GM23338 (cell line): ENCODE data around the gene RHOF. TPM values are rescaled to one million over a fixed set of nuclear protein-coding genes. Genes with fewer than 3 reads are reported as not detected.

Experiments
- ATAC-seq: fragments of 200-7000 bp; cut with Tn5 transposase; 3 replicates; pipeline ENCODE4 v1.9.1; 2020
- DNase-seq: peaks from one replicate; pipeline ENCODE4 v3.0.0-alpha.2; 2015; ENCODE audit warnings: low spot score
- H2AFZ ChIP-seq: fragments of 200-600 bp; sonication (generic); 2 replicates; pipeline ENCODE4 v1.8.0; 2016; ENCODE audit warnings: antibody characterized with exemption, mild to moderate bottlenecking, moderate library complexity
- H3F3A ChIP-seq: fragments of 200-600 bp; sonication (generic); replicated peaks from 2 replicates; pipeline ENCODE4 v1.8.0; 2017; ENCODE audit warnings: antibody characterized with exemption, mixed run types, low read depth
- H3K27ac ChIP-seq: fragments of 200-600 bp; sonication (generic); 2 replicates; pipeline ENCODE4 v1.6.1; 2016; ENCODE audit warnings: low read depth
- H3K27me3 ChIP-seq: fragments of 200-600 bp; sonication (generic); 2 replicates; pipeline ENCODE4 v1.8.0; 2016; ENCODE audit warnings: mild to moderate bottlenecking, mixed run types, moderate library complexity; ENCODE audit not compliant: insufficient read depth
- H3K36me3 ChIP-seq: fragments of 200-600 bp; sonication (generic); 2 replicates; pipeline ENCODE4 v1.8.0; 2016; ENCODE audit warnings: mild to moderate bottlenecking; ENCODE audit not compliant: insufficient read depth
- H3K4me1 ChIP-seq: fragments of 200-600 bp; sonication (generic); 2 replicates; pipeline ENCODE4 v1.8.0; 2016; ENCODE audit warnings: mild to moderate bottlenecking, moderate library complexity; ENCODE audit not compliant: insufficient read depth
- H3K4me2 ChIP-seq: fragments of 200-600 bp; sonication (generic); 2 replicates; pipeline ENCODE4 v1.7.1; 2017; ENCODE audit warnings: mixed run types
- H3K4me3 ChIP-seq: fragments of 200-600 bp; sonication (generic); 2 replicates; pipeline ENCODE4 v1.6.1; 2016; ENCODE audit warnings: mixed run types
- H3K79me2 ChIP-seq: fragments of 200-600 bp; sonication (generic); replicated peaks from 2 replicates; pipeline ENCODE4 v1.8.0; 2017; ENCODE audit warnings: mild to moderate bottlenecking; ENCODE audit not compliant: insufficient read depth
- H3K9me2 ChIP-seq: fragments of 200-600 bp; sonication (generic); 2 replicates; pipeline ENCODE4 v1.8.0; 2017; ENCODE audit not compliant: insufficient read depth
- H4K20me1 ChIP-seq: fragments of 200-600 bp; sonication (generic); replicated peaks from 2 replicates; pipeline ENCODE4 v1.8.0; 2017; ENCODE audit warnings: mild to moderate bottlenecking; ENCODE audit not compliant: insufficient read depth
- H3K27ac Mint-ChIP-seq: 2 replicates; pipeline ENCODE4 v1.8.0; 2020; ENCODE audit warnings: inconsistent platforms, mild to moderate bottlenecking, moderate library complexity, mixed read lengths
- H3K27me3 Mint-ChIP-seq: 3 replicates; pipeline ENCODE4 v1.8.0; 2022; ENCODE audit warnings: low read depth, mild to moderate bottlenecking, moderate library complexity, mixed read lengths, inconsistent platforms; ENCODE audit not compliant: insufficient read depth, poor library complexity
- H3K36me3 Mint-ChIP-seq: 3 replicates; pipeline ENCODE4 v1.8.0; 2021; ENCODE audit warnings: low read depth, mild to moderate bottlenecking, inconsistent platforms, moderate library complexity, mixed read lengths
- H3K4me1 Mint-ChIP-seq: 3 replicates; pipeline ENCODE4 v1.8.0; 2020; ENCODE audit warnings: mild to moderate bottlenecking, inconsistent platforms, mixed read lengths
- H3K4me3 Mint-ChIP-seq: 3 replicates; pipeline ENCODE4 v1.8.0; 2021; ENCODE audit warnings: moderate library complexity, mild to moderate bottlenecking, inconsistent platforms, mixed read lengths
- H3K9me3 Mint-ChIP-seq: 3 replicates; pipeline ENCODE4 v1.8.0; 2020; ENCODE audit warnings: moderate library complexity, mild to moderate bottlenecking, inconsistent platforms, mixed read lengths
- CREB1 ChIP-seq: fragments of 250-450 bp; sonication (Bioruptor Pico); IDR thresholded peaks from 2 replicates; pipeline ENCODE4 v1.5.0; 2020; ENCODE audit warnings: low read depth, mild to moderate bottlenecking, moderate library complexity
- CTCF ChIP-seq, 2 experiments: fragments of 200-600 bp in 1 of 2; sonication (generic) in 1 of 2; conservative IDR thresholded peaks; 2 replicates each; pipeline versions ENCODE4 v1.5.1 to v1.6.1; 2016 to 2017; ENCODE audit warnings: antibody characterized with exemption in 2 of 2, low read depth in 2 of 2, mild to moderate bottlenecking in 2 of 2, moderate library complexity in 1 of 2
- ETS1 ChIP-seq: IDR thresholded peaks from 2 replicates; pipeline ENCODE4 v1.6.1; 2016; ENCODE audit warnings: antibody characterized with exemption
- JUNB ChIP-seq: IDR thresholded peaks from one replicate; pipeline ENCODE4 v1.6.1; 2016; ENCODE audit warnings: antibody characterized with exemption; ENCODE audit not compliant: unreplicated experiment
- ZNF462 ChIP-seq: fragments of 250-450 bp; sonication (Bioruptor Pico); IDR thresholded peaks from 2 replicates; pipeline ENCODE4 v1.5.0; 2020; ENCODE audit warnings: mild to moderate bottlenecking, moderate library complexity
- polyA plus RNA-seq: library from polyadenylated mRNA; unstranded; fragments of >200 nt; fragmentation: Nextera tagmentation; extraction: Ambion mirVana; gene quantifications from 2 replicates; pipeline ENCODE4 v1.2.1, GENCODE V29; 2016
- total RNA-seq: library from RNA; depleted of rRNA; stranded (reverse); fragments of >200 nt; shearing (Covaris generic); gene quantifications from 2 replicates; pipeline ENCODE4 v1.2.3, GENCODE V29; 2014

The RHOF gene
- total and polyA plus RNA-seq, 2 experiments from 2014 or later, result 10.5 to 53.4 TPM

- TF ChIP-seq ZNF462 (CRISPR knock-in tag), result no peak
- no peak for TF ChIP-seq JUNB
- no peak for TF ChIP-seq ETS1
These were observed 23.6 kb upstream of the RHOF start (continued) for GRCh38 chr12:121816925-121817647.

GRCh38 chr12:121815263-121815662, 21.8 kb upstream of the RHOF start:
- Mint-ChIP-seq H3K27ac (no peak overlapping the region), H3K9me3 (no peaks in the 10 kb centered on the region), H3K4me3 (no peak overlapping the region), H3K27me3 (peaks cover 23% of the 10 kb centered on the region), H3K4me1 (peaks cover 19% of the 10 kb centered on the region), H3K36me3 (peaks cover 41% of the 10 kb centered on the region)
- Histone ChIP-seq H2AFZ (no peak overlapping the region), H3K27me3 (no peaks in the 10 kb centered on the region), H3K36me3 (peaks cover 3% of the 10 kb centered on the region; the same call in 1 of the 2 replicates), H4K20me1 (peaks cover 20% of the 10 kb centered on the region; the same call in 1 of the 2 replicates), H3F3A (peaks cover 16% of the 10 kb centered on the region), H3K79me2 (peaks cover 25% of the 10 kb centered on the region), H3K4me2 (no peak overlapping the region), H3K9me2 (no peaks in the 10 kb centered on the region), H3K27ac (no peak overlapping the region), H3K4me3 (no peak overlapping the region), H3K4me1 (peaks cover 21% of the 10 kb centered on the region)
- DNase-seq (no peak), ATAC-seq (no peak)
- TF ChIP-seq CREB1 (CRISPR knock-in tag) (no peak), JUNB (no peak), CTCF (conservative IDR thresholded peaks at IDR 0.05; ENCODE audit: low read depth in 2 of 2) (no peak), ZNF462 (CRISPR knock-in tag) (no peak)
